GM23338 (cell line): ENCODE data around the gene MAP3K10. TPM values are rescaled to one million over a fixed set of nuclear protein-coding genes. Genes with fewer than 3 reads are reported as not detected.

ENCODE experiments used
- ATAC-seq: fragments of 200-7000 bp; cut with Tn5 transposase; 3 replicates; pipeline ENCODE4 v1.9.1; 2020
- DNase-seq: peaks from one replicate; pipeline ENCODE4 v3.0.0-alpha.2; 2015; ENCODE audit warnings: low spot score
- H2AFZ ChIP-seq: fragments of 200-600 bp; sonication (generic); 2 replicates; pipeline ENCODE4 v1.8.0; 2016; ENCODE audit warnings: antibody characterized with exemption, mild to moderate bottlenecking, moderate library complexity
- H3F3A ChIP-seq: fragments of 200-600 bp; sonication (generic); replicated peaks from 2 replicates; pipeline ENCODE4 v1.8.0; 2017; ENCODE audit warnings: antibody characterized with exemption, mixed run types, low read depth
- H3K27ac ChIP-seq: fragments of 200-600 bp; sonication (generic); 2 replicates; pipeline ENCODE4 v1.6.1; 2016; ENCODE audit warnings: low read depth
- H3K27me3 ChIP-seq: fragments of 200-600 bp; sonication (generic); 2 replicates; pipeline ENCODE4 v1.8.0; 2016; ENCODE audit warnings: mild to moderate bottlenecking, mixed run types, moderate library complexity; ENCODE audit not compliant: insufficient read depth
- H3K36me3 ChIP-seq: fragments of 200-600 bp; sonication (generic); 2 replicates; pipeline ENCODE4 v1.8.0; 2016; ENCODE audit warnings: mild to moderate bottlenecking; ENCODE audit not compliant: insufficient read depth
- H3K4me1 ChIP-seq: fragments of 200-600 bp; sonication (generic); 2 replicates; pipeline ENCODE4 v1.8.0; 2016; ENCODE audit warnings: mild to moderate bottlenecking, moderate library complexity; ENCODE audit not compliant: insufficient read depth
- H3K4me2 ChIP-seq: fragments of 200-600 bp; sonication (generic); 2 replicates; pipeline ENCODE4 v1.7.1; 2017; ENCODE audit warnings: mixed run types
- H3K4me3 ChIP-seq: fragments of 200-600 bp; sonication (generic); 2 replicates; pipeline ENCODE4 v1.6.1; 2016; ENCODE audit warnings: mixed run types
- H3K79me2 ChIP-seq: fragments of 200-600 bp; sonication (generic); replicated peaks from 2 replicates; pipeline ENCODE4 v1.8.0; 2017; ENCODE audit warnings: mild to moderate bottlenecking; ENCODE audit not compliant: insufficient read depth
- H3K9me2 ChIP-seq: fragments of 200-600 bp; sonication (generic); 2 replicates; pipeline ENCODE4 v1.8.0; 2017; ENCODE audit not compliant: insufficient read depth
- H4K20me1 ChIP-seq: fragments of 200-600 bp; sonication (generic); replicated peaks from 2 replicates; pipeline ENCODE4 v1.8.0; 2017; ENCODE audit warnings: mild to moderate bottlenecking; ENCODE audit not compliant: insufficient read depth
- H3K27ac Mint-ChIP-seq: 2 replicates; pipeline ENCODE4 v1.8.0; 2020; ENCODE audit warnings: inconsistent platforms, mild to moderate bottlenecking, moderate library complexity, mixed read lengths
- H3K27me3 Mint-ChIP-seq: 3 replicates; pipeline ENCODE4 v1.8.0; 2022; ENCODE audit warnings: low read depth, mild to moderate bottlenecking, moderate library complexity, mixed read lengths, inconsistent platforms; ENCODE audit not compliant: insufficient read depth, poor library complexity
- H3K36me3 Mint-ChIP-seq: 3 replicates; pipeline ENCODE4 v1.8.0; 2021; ENCODE audit warnings: low read depth, mild to moderate bottlenecking, inconsistent platforms, moderate library complexity, mixed read lengths
- H3K4me1 Mint-ChIP-seq: 3 replicates; pipeline ENCODE4 v1.8.0; 2020; ENCODE audit warnings: mild to moderate bottlenecking, inconsistent platforms, mixed read lengths
- H3K4me3 Mint-ChIP-seq: 3 replicates; pipeline ENCODE4 v1.8.0; 2021; ENCODE audit warnings: moderate library complexity, mild to moderate bottlenecking, inconsistent platforms, mixed read lengths
- H3K9me3 Mint-ChIP-seq: 3 replicates; pipeline ENCODE4 v1.8.0; 2020; ENCODE audit warnings: moderate library complexity, mild to moderate bottlenecking, inconsistent platforms, mixed read lengths
- CREB1 ChIP-seq: fragments of 250-450 bp; sonication (Bioruptor Pico); IDR thresholded peaks from 2 replicates; pipeline ENCODE4 v1.5.0; 2020; ENCODE audit warnings: low read depth, mild to moderate bottlenecking, moderate library complexity
- ETS1 ChIP-seq: IDR thresholded peaks from 2 replicates; pipeline ENCODE4 v1.6.1; 2016; ENCODE audit warnings: antibody characterized with exemption
- EZH2phosphoT487 ChIP-seq: fragments of 200-600 bp; sonication (generic); IDR thresholded peaks from one replicate; pipeline ENCODE4 v1.8.1; 2018; ENCODE audit warnings: antibody characterized with exemption; ENCODE audit not compliant: unreplicated experiment
- JUNB ChIP-seq: IDR thresholded peaks from one replicate; pipeline ENCODE4 v1.6.1; 2016; ENCODE audit warnings: antibody characterized with exemption; ENCODE audit not compliant: unreplicated experiment
- POLR2AphosphoS5 ChIP-seq: IDR thresholded peaks from 2 replicates; pipeline ENCODE4 v1.6.1; 2016; ENCODE audit warnings: antibody characterized with exemption, low read depth
- ZNF331 ChIP-seq: fragments of 250-450 bp; sonication (Bioruptor Pico); IDR thresholded peaks from 2 replicates; pipeline ENCODE4 v1.5.0; 2020; ENCODE audit warnings: low read depth, mild to moderate bottlenecking, moderate library complexity
- ZNF462 ChIP-seq: fragments of 250-450 bp; sonication (Bioruptor Pico); IDR thresholded peaks from 2 replicates; pipeline ENCODE4 v1.5.0; 2020; ENCODE audit warnings: mild to moderate bottlenecking, moderate library complexity
- polyA plus RNA-seq: library from polyadenylated mRNA; unstranded; fragments of >200 nt; fragmentation: Nextera tagmentation; extraction: Ambion mirVana; gene quantifications from 2 replicates; pipeline ENCODE4 v1.2.1, GENCODE V29; 2016
- total RNA-seq: library from RNA; depleted of rRNA; stranded (reverse); fragments of >200 nt; shearing (Covaris generic); gene quantifications from 2 replicates; pipeline ENCODE4 v1.2.3, GENCODE V29; 2014

Gene MAP3K10
- total and polyA plus RNA-seq, 2 experiments from 2014 or later = 5.9 to 13.7 TPM

GRCh38 chr19:40242480-40242879 is 51.3 kb downstream of the MAP3K10 start (continued):
- TF ChIP-seq ETS1 (no peak), JUNB (no peak), CREB1 (CRISPR knock-in tag) (no peak), POLR2AphosphoS5 (no peak)

- no peak for TF ChIP-seq ZNF462 (CRISPR knock-in tag)
- TF ChIP-seq ZNF331 (CRISPR knock-in tag) = no peak
- TF ChIP-seq EZH2phosphoT487 = no peak
Measured at GRCh38 chr19:40243181-40243580, 52.0 kb downstream of the MAP3K10 start.

More at GRCh38 chr19:40243181-40243580, 52.0 kb downstream of the MAP3K10 start:
- H3K9me2 ChIP-seq = no peaks in the 10 kb centered on the region
- Mint-ChIP-seq H3K4me1 (peaks cover 7% of the 10 kb centered on the region), H3K4me3 (no peak overlapping the region), H3K9me3 (no peaks in the 10 kb centered on the region), H3K36me3 (peaks cover 11% of the 10 kb centered on the region), H3K27me3 (peaks cover 2% of the 10 kb centered on the region), H3K27ac (no peak overlapping the region)
- ATAC-seq (no peak), DNase-seq (no peak)
- no peaks in the 10 kb centered on the region; the same call in 1 of the 2 replicates for H3K36me3 ChIP-seq
- no peaks in the 10 kb centered on the region for H3K27me3 ChIP-seq
- no peaks in the 10 kb centered on the region for H3K4me1 ChIP-seq
- H2AFZ ChIP-seq = no peak overlapping the region
- H3K27ac ChIP-seq = no peak overlapping the region
- H3K4me2 ChIP-seq = no peak overlapping the region
- H3F3A ChIP-seq = no peaks in the 10 kb centered on the region
- H3K79me2 ChIP-seq = no peaks in the 10 kb centered on the region
- H3K4me3 ChIP-seq = no peak overlapping the region
- peaks cover 6% of the 10 kb centered on the region; the same call in 1 of the 2 replicates for H4K20me1 ChIP-seq
